ENCODE data around the gene TBC1D22A. TPM values are rescaled to one million over a fixed set of nuclear protein-coding genes. Genes with fewer than 3 reads are reported as not detected.

The TBC1D22A gene
- total and polyA plus RNA-seq, 2 experiments from 2014 or later = 15.3 to 19.8 TPM

- no peaks in the 10 kb centered on the region for H3K9me2 ChIP-seq (replicated peaks; ENCODE audit: insufficient read depth)
- no peaks in the 10 kb centered on the region for H4K20me1 ChIP-seq (ENCODE audit: insufficient read depth, poor library complexity, severe bottlenecking)
- no peaks in the 10 kb centered on the region for H3K4me1 ChIP-seq (ENCODE audit: insufficient read depth)
- H3K27ac ChIP-seq = no peak overlapping the region
- H3K79me2 ChIP-seq = no peaks in the 10 kb centered on the region
- no peak overlapping the region for H3K4me3 ChIP-seq
- no peaks in the 10 kb centered on the region for H3K27me3 ChIP-seq
- no peak overlapping the region for H2AFZ ChIP-seq
- H3K36me3 ChIP-seq (replicated peaks; ENCODE audit: insufficient read depth, low read depth) = no peaks in the 10 kb centered on the region
- H3K4me2 ChIP-seq = no peak overlapping the region
- WGBS (ENCODE audit: low lambda C conversion rate, missing lambda C conversion rate) = 84% methylated on average over 15 of the region's 15 CpGs
- H3K9me3 ChIP-seq (ENCODE audit: low read depth) = no peaks in the 10 kb centered on the region
- no peak for DNase-seq (ENCODE audit: low spot score)
- no peak for TF ChIP-seq CTCF (IDR thresholded peaks at IDR 0.05; ENCODE audit: poor library complexity)
- TF ChIP-seq EZH2phosphoT487 (IDR thresholded peaks at IDR 0.05; ENCODE audit: low read depth, severe bottlenecking, unreplicated experiment) = no peak
- TF ChIP-seq EZH2 (IDR thresholded peaks at IDR 0.05; ENCODE audit: borderline replicate concordance) = no peak
Observed at GRCh38 chr22:46908641-46909107, 146.2 kb downstream of the TBC1D22A start.

- H3K36me3 ChIP-seq (replicated peaks; ENCODE audit: insufficient read depth, low read depth) = no peaks in the 10 kb centered on the region
- H3K4me3 ChIP-seq = no peak overlapping the region
- no peak for TF ChIP-seq CTCF (IDR thresholded peaks at IDR 0.05; ENCODE audit: poor library complexity)
- TF ChIP-seq EZH2 (IDR thresholded peaks at IDR 0.05; ENCODE audit: borderline replicate concordance) = no peak
- TF ChIP-seq EZH2phosphoT487 (IDR thresholded peaks at IDR 0.05; ENCODE audit: low read depth, severe bottlenecking, unreplicated experiment) = no peak
- no peak overlapping the region for H3K27ac ChIP-seq
- H3K4me2 ChIP-seq = no peak overlapping the region
- DNase-seq (ENCODE audit: low spot score) = no peak
- H3K79me2 ChIP-seq = no peaks in the 10 kb centered on the region
- no peaks in the 10 kb centered on the region for H3K27me3 ChIP-seq
- 93% methylated on average over 26 of the region's 26 CpGs for WGBS (ENCODE audit: low lambda C conversion rate, missing lambda C conversion rate)
- no peaks in the 10 kb centered on the region for H3K9me2 ChIP-seq (replicated peaks; ENCODE audit: insufficient read depth)
- no peaks in the 10 kb centered on the region for H3K9me3 ChIP-seq (ENCODE audit: low read depth)
- H4K20me1 ChIP-seq (ENCODE audit: insufficient read depth, poor library complexity, severe bottlenecking) = no peaks in the 10 kb centered on the region
- no peaks in the 10 kb centered on the region for H3K4me1 ChIP-seq (ENCODE audit: insufficient read depth)
- no peak overlapping the region for H2AFZ ChIP-seq
Observed at GRCh38 chr22:46909237-46910030, 147.0 kb downstream of the TBC1D22A start.

- H3K9me2 ChIP-seq (replicated peaks; ENCODE audit: insufficient read depth) = no peaks in the 10 kb centered on the region
- H3K9me3 ChIP-seq (ENCODE audit: low read depth) = no peaks in the 10 kb centered on the region
- TF ChIP-seq EZH2 (IDR thresholded peaks at IDR 0.05; ENCODE audit: borderline replicate concordance) = no peak
- TF ChIP-seq CTCF (IDR thresholded peaks at IDR 0.05; ENCODE audit: poor library complexity) = no peak
- TF ChIP-seq EZH2phosphoT487 (IDR thresholded peaks at IDR 0.05; ENCODE audit: low read depth, severe bottlenecking, unreplicated experiment) = no peak
- no peaks in the 10 kb centered on the region for H3K4me1 ChIP-seq (ENCODE audit: insufficient read depth)
- 95% methylated on average over 9 of the region's 9 CpGs for WGBS (ENCODE audit: low lambda C conversion rate, missing lambda C conversion rate)
- no peaks in the 10 kb centered on the region for H3K27me3 ChIP-seq
- H3K4me2 ChIP-seq = no peak overlapping the region
- no peaks in the 10 kb centered on the region for H4K20me1 ChIP-seq (ENCODE audit: insufficient read depth, poor library complexity, severe bottlenecking)
- H3K27ac ChIP-seq = no peak overlapping the region
- no peaks in the 10 kb centered on the region for H3K79me2 ChIP-seq
- no peak overlapping the region for H3K4me3 ChIP-seq
- no peak overlapping the region for H2AFZ ChIP-seq
- DNase-seq (ENCODE audit: low spot score) = no peak
- H3K36me3 ChIP-seq (replicated peaks; ENCODE audit: insufficient read depth, low read depth) = no peaks in the 10 kb centered on the region
Observed at GRCh38 chr22:46910624-46911023, 148.2 kb downstream of the TBC1D22A start.
